GM12878 (cell line): ENCODE measurements around the gene PABPN1. TPM values are rescaled to one million over a fixed set of nuclear protein-coding genes. Genes with fewer than 3 reads are reported as not detected.

Experiments used
- BRCA1 ChIP-seq: IDR thresholded peaks from 2 replicates; pipeline ENCODE4 v1.6.1; 2011; ENCODE audit warnings: low read depth, low read length, improper control_type of control experiment
- CTCF ChIP-seq, 3 experiments: IDR thresholded peaks in 2 of 3; conservative IDR thresholded peaks in 1 of 3; 2 replicates each; pipeline ENCODE4 v1.5.1; 2011; ENCODE audit warnings: low read depth in 3 of 3, low read length in 3 of 3, mild to moderate bottlenecking in 3 of 3, control low read depth in 2 of 3, moderate library complexity in 2 of 3, inconsistent platforms in 1 of 3, mixed read lengths in 1 of 3; ENCODE audit not compliant: control insufficient read depth in 2 of 3, insufficient read depth in 1 of 3; ENCODE audit errors: extremely low read depth in 1 of 3
- E4F1 ChIP-seq: fragments of 450-650 bp; IDR thresholded peaks from 2 replicates; pipeline ENCODE4 v1.6.1; 2018; ENCODE audit warnings: borderline replicate concordance, mild to moderate bottlenecking; ENCODE audit not compliant: partially characterized antibody
- ELK1 ChIP-seq: IDR thresholded peaks from 2 replicates; pipeline ENCODE4 v1.6.1; 2012; ENCODE audit warnings: low read depth, low read length, improper control_type of control experiment
- KLF5 ChIP-seq: fragments of 450-650 bp; IDR thresholded peaks from 2 replicates; pipeline ENCODE4 v1.6.1; 2014; ENCODE audit warnings: mild to moderate bottlenecking; ENCODE audit not compliant: partially characterized antibody
- NFYA ChIP-seq: IDR thresholded peaks from 2 replicates; pipeline ENCODE4 v1.6.1; 2011; ENCODE audit warnings: low read depth, mild to moderate bottlenecking, low read length, improper control_type of control experiment, borderline replicate concordance
- RAD21 ChIP-seq: IDR thresholded peaks from 2 replicates; pipeline ENCODE4 v1.6.1; 2011; ENCODE audit warnings: mild to moderate bottlenecking, low read depth, low read length, moderate library complexity; ENCODE audit not compliant: insufficient read depth
- RFX5 ChIP-seq: IDR thresholded peaks from 2 replicates; pipeline ENCODE4 v1.6.1; 2011; ENCODE audit warnings: low read depth, low read length, improper control_type of control experiment
- ZBTB11 ChIP-seq: fragments of 450-650 bp; formaldehyde crosslinking; IDR thresholded peaks from 2 replicates; pipeline ENCODE4 v1.5.0; 2022; ENCODE audit warnings: mild to moderate bottlenecking, missing genetic modification characterization
- ZNF592 ChIP-seq: fragments of 450-650 bp; IDR thresholded peaks from 2 replicates; pipeline ENCODE4 v1.6.1; 2017; ENCODE audit warnings: mild to moderate bottlenecking, moderate library complexity
- ZNF622 ChIP-seq: fragments of 450-650 bp; IDR thresholded peaks from 2 replicates; pipeline ENCODE4 v1.6.1; 2017; ENCODE audit warnings: mild to moderate bottlenecking, inconsistent platforms
- polyA plus RNA-seq, 11 experiments: library from polyadenylated mRNA; depleted of rRNA in 4 of 11; unstranded in 6 of 11; stranded (reverse) in 5 of 11; fragments of >200 nt; fragmentation: Nextera tagmentation in 4 of 11; fragmentation: Illumina TruSeq in 1 of 11; extraction: Ambion mirVana in 4 of 11; extraction: Trizol in 1 of 11; gene quantifications; 1 replicate in 1 of 11; 2 replicates in 10 of 11; pipeline versions ENCODE4 v1.2.1 to v1.2.3, GENCODE V29; 2011 to 2016; ENCODE audit warnings: inconsistent platforms in 2 of 11, missing spikeins in 2 of 11, low read depth in 1 of 11
- total RNA-seq, 4 experiments: library from RNA; depleted of rRNA in 3 of 4; stranded (reverse); fragments of >200 nt in 3 of 4; fragmentation: Illumina TruSeq in 1 of 4; extraction: Trizol in 1 of 4; gene quantifications; 2 replicates each; pipeline versions ENCODE4 v1.2.1 to v1.2.3, GENCODE V29; 2013 to 2021

The PABPN1 gene
- total and polyA plus RNA-seq, 10 of the 15 experiments (the other 5 are each of a cell fraction or from before 2014, with no cell fraction given): 31.3 to 248 (median 103) TPM

GRCh38 chr14:23327947-23328744 lies 6.9 kb downstream of the PABPN1 start (continued):
- TF ChIP-seq E4F1: no peak
- no peak for TF ChIP-seq RFX5
- TF ChIP-seq ZNF592: no peak
- no peak for TF ChIP-seq NFYA
- TF ChIP-seq BRCA1: no peak
- TF ChIP-seq KLF5: no peak
- no peak for TF ChIP-seq ELK1
- no peak for TF ChIP-seq ZBTB11
- TF ChIP-seq ZNF622: no peak
- peak; percentile 77 for TF ChIP-seq RAD21
- peak; percentile 79 to 83 (median 82) for TF ChIP-seq CTCF (IDR thresholded peaks at IDR 0.05 in 2 of 3, conservative IDR thresholded peaks at IDR 0.05 in 1 of 3; ENCODE audit: control insufficient read depth in 2 of 3, extremely low read depth in 1 of 3, insufficient read depth in 1 of 3, low read depth in 3 of 3, low read length in 3 of 3)
